ENCODE measurements around the gene SMG6.

SMG6 gene

DNA sequence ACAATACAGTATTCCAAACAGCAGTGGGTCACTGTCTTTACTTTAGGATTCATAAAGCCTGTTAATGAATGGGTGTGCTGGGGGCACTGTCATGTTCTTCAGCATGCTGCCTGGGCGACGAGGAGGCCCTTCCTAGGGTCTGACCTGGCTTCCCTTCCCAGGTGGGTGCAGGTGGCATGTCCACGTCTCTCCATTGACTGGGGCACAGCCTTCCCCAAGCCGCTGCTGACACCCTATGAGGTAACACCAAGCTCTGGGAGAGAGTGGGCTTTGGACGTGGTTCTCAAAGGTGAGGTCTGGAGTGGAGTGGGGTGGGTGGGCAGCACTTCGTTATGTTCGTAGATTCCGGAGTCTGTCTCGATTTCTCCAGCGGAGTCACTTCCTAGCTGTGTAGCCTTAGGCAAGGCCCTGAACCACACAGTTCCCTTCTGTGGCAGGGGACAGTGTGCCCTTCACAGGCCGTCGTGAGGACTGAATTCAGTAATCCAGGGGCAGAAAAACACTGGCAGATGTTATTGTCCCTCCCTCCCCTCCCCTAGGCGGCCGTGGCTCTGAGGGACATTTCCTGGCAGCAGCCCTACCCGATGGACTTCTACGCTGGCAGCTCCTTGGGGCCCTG is 262.5 kb downstream of the SMG6 start:
- DNase-seq = no peak

DNA sequence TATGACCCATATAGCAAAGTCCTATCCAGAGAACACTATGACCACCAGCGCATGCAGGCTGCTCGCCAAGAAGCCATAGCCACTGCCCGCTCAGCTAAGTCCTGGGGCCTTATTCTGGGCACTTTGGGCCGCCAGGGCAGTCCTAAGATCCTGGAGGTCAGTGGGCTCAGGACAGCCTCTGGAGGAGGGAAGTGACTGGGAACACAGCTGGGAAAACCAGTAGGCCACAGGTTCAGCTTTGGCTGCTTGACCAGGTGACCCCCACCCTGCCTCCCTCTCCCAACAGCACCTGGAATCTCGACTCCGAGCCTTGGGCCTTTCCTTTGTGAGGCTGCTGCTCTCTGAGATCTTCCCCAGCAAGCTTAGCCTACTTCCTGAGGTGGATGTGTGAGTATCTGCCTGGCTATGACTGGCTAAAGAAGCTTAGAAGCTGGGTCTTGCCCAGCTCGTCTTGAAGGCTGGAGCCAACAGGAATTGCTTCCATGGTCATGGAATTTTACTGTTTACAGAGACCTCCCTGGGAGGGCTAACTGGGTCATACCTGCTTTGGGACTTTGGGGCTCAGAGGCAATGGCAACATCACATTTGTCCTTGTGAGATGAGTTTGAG is 263.3 kb downstream of the SMG6 start:
- no peak for DNase-seq

DNA sequence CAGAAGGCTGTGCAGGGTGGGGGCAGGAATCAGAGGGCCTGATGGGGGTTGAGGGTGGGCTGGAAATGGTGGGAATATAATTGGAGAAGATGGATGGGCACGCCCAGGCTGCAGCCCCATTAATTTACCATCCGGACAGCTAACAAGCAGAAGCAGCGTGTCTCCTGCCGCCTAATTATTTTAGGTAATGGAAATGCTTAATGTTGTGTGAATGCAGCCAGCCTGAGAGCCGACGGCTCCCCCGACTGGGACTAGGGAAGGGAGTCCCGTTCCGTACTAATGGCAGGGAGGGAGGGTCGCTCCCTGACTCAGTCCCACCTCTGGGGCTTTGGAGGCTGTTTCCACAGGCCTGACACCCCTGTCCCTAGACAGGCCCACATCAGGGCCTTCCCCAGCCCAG is 266.4 kb downstream of the SMG6 start:
- no peak for DNase-seq

DNA sequence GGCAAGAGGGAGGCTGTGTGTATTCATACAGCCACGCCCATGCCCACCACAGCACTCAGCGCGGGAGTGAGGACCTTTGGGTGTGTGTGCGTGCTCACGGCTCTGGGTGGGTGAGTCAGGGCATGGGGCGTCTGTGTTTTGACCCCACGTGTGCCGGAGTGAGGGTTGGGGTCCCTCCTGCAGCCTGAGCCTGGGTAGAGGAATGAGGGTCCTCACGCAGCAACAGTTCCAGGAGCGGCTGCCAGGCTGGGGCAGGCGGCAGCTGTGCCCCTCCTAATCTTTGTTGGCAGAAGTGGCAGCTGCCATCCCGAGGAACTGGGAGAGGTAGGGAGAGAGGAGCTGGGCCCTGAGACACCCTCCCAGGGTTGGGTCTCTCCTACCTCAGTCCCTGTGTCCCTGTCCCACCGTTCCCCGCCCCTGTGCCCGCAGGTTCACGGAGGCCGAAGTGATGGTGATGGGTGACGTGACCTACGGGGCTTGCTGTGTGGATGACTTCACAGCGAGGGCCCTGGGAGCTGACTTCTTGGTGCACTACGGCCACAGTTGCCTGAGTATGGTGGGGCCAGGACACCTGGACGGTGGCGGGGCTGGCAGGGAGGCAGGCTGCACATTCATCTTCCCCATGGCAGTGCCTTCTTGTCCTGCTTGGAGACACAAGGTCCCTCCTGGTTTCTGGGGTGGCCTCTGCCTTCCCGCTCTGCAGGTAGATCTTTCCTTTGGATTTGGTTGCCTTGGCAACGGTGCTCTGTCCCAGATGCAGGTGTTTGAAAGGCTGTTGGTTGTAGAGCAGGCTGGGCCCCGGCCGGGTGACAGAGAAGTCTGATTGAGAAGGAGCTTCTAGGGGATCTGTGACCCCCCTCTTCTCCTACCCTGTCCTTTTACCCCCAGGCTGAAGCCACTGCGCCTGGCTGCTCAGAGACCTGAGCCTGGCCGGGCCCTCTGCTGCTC is 267.8 kb downstream of the SMG6 start:
- no peak for DNase-seq

DNA sequence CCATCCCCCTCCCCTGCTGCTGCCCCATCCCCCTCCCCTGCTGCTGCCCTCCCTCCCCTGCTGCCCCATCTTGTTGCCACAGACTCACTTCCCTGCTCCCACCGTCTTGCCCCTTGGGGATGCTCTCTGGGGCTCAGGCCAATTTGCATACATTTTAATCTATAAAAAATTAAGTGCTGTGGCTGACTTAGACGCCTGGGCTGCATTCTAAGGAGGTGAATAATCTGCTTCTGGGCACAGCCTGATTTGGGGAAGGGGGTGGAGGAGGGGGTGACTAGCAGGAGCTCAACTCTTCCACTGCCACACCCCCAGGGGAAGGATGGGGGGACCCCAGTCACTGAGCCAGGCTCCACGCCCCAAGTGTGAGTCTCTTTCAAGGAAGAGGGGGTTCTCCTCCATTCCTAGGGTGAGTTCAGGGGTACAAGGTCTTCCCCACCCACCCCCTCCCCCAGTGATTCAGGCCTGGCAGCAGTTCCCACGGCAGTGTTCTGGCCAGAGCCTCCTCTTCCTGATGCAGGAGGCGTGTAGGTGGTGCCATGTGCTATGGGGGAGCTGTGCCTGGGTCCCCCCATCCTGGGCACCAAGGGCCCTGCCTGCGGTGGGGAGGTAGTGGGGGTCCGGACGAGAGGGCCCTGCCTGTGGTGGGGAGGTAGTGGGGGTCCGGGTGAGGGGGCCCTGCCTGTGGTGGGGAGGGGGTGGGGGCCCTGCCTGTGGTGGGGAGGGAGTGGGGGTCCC is 268.6 kb downstream of the SMG6 start:
- DNase-seq = no peak

DNA sequence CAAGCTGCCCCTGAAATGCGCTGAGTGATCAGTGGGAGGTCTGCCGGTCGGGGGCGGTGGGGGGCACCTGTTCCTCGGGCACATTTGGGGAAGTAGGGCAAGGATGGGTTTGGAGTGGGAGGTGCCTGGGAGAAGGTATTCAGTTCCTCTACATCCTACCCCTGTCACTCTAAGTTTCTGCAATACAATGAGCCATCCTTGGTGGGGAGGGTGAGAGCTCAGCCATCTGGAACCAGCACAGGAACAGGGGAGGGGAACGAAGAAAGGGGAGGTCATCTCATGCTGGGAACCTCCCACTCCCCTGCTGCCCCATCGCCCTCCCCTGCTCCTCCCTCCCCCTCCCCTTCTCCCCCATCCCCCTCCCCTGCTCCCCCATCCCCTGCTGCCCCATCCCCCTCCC is 269.4 kb downstream of the SMG6 start:
- no peak for DNase-seq

DNA sequence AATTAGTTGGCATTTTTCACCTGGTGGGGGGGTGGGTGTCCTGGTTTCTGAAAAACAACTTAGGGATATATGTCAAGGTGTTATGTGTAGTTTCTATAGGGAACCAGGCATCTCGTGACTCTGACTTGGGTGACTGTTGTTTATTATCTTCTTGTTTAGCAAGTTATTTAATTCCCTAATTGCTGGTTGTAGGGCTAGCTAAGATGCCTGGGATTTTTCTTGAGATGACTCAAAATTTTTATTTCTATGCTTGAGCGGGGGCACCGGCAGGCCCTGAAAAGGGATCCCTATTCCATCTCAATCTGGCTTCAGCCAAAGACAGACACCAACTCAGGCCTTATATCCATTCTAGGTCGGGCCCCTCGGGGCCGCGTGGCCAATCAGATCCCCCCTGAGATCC is 270.4 kb downstream of the SMG6 start:
- DNase-seq = no peak

DNA sequence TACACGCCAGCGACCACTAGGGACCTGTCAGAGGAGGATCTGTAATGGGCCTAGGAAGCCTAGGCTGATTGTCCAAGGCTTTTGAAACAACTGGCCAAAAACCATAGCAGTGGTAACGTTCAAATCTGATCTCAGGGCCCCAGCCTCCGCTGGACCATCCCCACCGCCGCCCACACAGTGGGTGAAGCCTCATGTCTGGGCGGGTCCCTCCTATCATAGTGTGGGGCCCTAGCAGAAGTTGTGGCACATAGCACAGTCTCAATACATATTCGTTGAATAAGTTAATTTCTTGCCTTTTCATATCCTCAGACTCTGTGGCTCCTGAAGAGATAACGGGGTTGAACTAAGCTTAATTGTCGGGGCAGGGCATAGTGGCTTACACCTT is 272.8 kb downstream of the SMG6 start:
- DNase-seq = peak; percentile 72

DNA sequence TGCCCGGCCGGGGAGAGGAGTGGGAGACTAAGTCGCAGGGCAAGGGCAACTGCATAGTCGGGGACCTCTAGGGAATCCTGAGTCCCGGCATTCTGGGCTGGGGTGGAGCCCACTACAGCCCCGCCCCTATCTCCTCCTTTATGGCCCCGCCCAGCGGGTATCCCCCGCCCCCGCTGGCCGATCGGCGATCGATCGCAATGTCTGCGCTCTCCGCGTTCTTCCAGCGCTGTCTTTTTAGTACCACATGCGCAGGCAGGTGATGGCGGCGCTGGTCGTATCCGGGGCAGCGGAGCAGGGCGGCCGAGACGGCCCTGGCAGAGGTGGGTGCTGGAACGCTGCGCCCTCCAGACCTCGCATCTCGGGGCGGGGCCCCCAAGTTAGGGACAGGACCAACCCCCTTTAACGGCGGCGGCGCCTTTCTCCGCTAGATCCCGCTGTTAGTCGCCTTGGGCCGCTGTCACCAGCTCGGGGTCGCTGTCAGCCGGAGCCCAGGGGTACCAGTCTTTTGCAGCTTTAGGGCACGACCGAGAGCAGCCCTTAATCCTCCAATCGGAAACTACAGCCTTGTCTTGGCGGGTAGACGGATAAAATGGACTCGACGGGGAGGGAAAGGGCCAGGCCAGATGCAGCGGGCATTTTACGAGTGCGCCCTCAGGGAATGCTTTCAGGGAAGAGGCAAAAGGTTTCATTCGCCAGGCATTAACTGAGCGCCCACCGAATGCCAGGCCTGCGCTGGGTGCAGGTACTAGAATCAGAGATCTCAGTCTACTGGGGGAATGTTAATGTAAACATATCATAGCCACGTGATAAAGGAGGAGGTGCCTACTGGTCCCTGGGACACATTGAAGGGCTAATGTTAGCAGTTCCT is 273.4 kb downstream of the SMG6 start, which contains the start of gene DPH1:
Gene DPH1, plus strand, starts transcription at position 243 of the 868 bp plus-strand sequence. Its CDS starts 17 bp downstream, at position 260.
- peak; percentile 93 for DNase-seq

DNA sequence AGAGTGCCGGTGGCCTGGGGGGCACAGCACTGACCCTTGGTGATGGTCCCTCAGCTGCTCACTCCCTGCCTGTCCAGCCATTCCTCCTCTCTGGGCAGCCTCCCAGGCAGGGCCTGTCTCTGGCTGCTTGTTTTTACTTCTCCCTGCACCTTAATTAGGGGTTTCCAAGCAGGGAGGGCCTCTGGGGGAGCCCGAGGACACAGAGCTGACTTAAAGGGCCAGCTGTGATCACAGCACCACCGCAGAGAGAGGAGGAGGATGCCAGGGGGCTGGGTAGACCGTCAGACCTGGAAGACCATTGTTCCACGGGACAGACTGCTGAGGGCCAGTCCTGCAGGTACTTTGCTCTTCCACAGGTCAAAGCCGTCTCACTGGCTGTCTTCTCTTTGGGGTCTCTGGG is 274.8 kb downstream of the SMG6 start:
- DNase-seq = no peak

DNA sequence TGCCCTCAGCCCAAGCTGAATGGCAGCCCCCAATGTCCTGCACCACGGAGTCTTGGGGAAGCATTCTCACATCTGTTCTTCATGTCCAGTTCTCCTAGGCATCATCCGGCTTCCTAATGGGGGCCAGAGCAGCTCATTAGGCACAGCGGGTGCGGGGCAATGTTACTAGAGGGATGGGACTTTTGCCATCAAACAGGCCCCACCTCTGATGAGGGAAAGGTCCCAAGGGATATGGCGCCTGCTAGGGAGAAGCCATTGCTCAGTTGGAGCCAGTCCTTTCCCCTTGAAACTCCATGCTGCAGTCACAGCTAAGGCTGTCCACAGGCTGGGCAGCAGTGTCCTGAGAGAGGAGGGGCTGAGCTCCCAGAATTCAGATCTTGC is 275.4 kb downstream of the SMG6 start:
- no peak for DNase-seq

DNA sequence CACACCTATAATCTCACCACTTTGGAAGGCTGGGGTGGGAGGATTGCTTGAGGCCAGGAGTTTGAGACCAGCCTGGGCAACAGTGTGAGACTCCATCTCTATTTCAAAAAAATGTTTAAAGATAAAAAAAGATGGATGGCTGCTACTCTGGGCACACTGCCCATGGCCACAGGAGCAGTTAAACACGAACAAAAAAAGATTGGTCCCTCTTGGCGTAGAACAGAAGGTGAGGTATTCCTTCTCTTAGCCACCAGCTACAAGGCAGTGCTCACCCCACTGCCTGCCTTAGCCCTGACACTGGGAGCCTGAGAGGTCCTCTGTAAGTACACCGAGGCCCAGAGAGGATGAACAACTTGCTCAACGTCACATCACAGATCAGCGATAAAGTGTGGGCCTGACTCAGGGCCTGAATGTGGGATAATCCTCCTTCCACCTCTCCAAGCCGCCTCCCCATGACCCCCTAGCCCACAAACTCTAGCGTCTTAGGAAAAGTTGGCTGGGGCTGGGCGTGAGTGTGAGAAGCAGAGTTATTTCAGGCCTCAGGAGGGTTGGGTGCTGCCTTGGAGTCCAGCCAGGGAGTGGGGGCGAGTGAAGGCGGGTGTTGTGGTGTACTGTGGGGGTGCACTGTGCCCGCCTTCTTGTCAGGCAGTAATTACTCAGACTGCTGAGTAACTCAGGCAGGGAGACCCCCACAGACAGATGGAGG is 275.9 kb downstream of the SMG6 start:
- no peak for DNase-seq

DNA sequence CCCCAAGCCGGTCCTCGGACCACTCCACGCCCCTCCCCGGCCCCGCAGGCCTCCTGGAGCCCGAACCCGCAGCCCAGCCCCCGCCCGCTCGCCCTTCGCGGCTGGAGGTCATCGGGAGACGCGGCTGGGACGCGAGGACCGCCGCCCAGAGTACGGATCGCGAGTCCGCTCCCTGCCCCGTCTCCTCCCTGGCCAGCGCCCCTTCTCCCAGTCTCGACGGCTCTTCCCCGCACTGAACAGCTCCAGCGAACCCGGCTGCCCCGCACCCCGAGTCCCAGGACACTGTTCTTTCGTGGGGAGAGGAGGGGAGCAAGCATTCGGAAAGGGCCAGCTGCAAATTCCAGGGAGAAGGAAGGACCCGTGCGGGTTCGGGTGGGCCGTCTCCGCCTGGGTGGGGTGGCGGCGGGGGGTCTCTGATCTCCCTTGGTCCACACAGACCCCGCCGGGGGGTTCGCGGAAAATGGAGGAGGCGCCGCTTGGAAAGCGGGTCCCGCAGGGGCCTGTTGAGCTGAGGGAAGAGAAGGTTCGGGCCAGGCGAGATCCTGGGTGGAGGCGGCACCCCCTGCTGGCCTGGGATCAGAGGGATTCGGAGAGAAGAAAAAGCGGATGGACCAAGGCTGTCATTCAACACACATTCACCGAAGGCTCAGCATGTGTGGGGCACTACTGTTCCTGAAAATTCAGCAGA is 277.8 kb downstream of the SMG6 start:
- peak; percentile 52 for DNase-seq

DNA sequence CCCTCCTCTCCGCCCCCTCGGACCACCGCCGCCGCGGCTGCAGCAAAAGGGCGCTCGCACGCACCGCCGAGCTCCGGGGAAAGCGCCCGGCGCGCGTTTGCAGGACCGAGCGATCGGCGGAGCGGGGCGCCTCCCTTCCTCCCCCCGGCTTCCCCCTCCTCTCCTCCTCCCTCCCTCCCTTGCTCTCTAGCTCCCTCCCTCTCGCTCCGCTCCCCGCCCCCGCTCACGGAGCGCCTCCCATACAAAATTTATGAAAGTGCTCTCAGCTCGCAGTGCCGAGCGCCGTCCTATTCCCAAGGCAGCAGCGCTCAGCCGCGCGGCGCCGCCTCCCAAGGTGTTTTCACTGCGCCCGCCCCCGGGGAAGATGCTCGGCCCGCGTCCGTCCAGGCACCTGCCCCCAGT is 278.4 kb downstream of the SMG6 start, which contains the start of gene RTN4RL1:
Gene RTN4RL1, minus strand, starts transcription at position 115 of the 402 bp plus-strand sequence. CDS start 469 bp downstream, outside the sequence.
- DNase-seq = peak; percentile 67

DNA sequence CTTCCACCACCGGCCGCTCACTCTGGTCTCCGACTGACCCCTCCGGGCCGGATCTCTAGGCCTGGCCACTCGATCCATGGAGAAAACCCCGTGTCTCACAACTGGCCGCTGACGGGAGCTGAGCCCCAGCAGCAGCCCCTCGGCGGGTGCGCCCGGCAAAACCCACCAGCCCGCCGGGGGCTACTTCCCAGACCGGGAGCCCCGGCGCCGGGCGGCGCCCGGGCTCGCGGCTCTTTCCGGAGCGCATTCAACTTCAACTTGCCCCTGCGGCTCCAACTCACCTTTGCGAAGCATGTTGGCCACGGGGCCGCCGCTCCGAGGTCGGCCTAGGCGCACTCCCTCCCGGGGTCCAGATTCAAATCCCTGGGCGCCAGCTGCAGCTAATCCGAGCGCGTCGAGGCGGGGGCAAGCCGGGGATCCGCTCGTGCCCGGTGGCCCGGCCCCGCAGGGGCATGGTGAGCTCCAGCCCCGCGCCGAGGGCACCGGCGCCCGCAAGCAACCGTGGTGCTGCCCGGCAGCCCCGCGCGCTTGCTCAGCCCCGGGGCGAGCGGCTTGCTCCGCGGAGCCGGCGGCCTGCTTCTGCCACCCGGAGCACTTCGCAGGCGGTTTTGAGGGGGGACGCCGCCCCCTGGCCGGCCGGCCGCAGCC is 278.9 kb downstream of the SMG6 start:
- no peak for DNase-seq

DNA sequence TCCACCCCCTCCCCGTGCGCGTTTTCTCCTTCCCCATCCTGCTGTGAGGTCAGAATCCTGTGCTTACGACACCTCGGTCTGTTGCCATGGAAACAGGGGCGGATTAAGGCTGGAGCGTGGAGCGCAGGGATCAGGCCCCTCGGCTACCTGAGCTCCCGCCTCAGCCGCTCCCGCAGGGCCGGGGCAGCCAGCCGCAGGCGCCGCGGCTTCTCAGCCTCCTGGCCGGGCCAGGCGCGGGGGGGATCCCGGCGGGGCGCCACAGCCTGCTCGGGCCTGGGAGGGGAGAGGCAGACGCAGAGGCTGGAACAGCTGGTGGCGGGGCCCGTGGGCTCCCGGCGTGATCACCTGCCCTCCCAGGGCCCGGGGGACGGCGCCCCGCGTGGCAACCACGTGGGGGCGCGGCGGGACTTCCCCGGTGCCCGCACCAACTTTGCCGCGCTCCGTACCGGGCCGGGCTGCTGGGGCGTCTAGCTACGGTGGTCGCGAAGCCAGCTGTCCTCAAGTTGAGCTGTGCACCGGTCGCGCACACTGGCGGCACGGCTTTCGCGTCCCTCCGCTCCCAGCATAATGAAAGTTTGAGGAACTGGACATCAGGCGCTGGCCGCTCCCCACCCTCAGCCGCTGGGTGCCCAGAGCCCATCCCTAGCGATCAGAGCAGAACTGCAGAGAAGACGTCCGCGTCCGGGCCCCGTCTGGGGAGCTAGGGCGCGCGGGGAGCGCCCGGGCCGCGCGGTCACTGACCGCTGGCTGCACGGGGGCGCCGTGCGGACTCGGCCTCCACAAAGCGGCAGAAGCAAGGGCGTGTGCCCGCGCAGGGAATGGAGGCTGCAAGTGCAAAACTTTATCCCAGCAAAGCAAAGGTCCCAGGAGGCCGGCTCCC is 279.7 kb downstream of the SMG6 start:
- DNase-seq = peak; percentile 41

DNA sequence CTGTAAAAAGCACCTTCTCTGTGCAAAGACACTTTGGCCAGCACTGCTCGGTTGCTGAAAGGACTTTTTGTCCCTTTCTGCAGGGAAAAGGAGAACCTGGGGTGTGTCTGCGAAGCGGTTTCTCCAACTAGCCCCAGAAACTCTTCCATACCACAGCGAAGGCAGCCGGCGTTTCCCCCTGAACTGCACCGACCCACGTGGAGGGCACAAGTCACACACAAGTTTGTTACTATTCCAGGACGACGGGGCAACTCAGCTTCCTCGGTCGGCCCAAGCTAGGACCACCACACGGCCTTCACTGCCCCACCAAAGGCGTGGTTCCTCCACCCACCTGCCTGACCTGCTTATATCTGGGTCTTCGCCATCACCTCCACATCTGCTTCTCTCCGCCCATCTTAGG is 280.3 kb downstream of the SMG6 start:
- DNase-seq = no peak

DNA sequence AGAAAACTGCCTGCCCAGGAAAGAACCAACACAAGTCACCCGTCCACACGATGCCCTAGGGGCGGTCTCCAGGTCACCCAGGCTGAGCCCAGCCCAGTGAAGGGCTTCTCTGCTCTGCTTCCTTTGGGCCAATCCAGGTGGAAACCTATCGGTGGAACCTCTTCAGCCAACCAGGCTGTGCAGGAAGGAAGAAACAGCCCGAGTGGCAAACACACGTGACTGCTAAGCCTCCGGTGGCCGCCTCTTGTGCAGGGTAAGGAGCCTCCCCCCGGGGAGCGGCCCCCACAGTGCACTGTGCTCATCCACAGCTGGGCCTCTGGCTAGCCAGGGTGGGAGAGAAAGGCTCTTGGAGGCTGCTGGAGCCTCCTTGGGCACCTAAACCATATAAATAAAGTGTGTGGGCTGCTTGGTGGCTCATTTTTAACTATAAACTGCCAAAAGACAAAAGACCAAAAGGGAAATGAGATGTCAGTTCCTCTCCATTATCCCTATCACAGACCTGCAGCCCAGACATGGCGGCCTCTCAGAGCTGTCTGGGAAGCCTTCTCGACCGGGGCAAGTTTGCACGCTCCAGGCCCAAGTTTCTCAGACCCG is 280.8 kb downstream of the SMG6 start:
- DNase-seq = no peak

DNA sequence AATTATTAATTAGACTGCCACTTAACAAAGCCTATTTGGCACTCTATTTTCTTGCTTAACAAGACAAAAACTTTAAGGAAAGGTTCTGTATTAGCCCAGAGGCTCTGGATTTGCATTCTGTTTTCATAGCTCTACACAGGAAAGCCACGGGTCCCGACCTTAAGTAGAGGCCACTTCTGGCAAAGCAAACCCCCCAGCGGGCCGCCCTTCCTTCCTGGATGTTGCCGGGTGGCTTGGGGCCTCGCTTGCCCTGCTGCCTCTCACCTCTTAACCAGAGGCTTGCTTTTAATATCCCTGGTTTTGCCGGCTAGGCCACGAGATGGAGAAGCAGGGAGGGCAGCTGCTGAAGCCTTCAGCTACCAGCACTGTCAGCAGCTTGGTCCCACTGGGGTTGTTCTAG is 282.9 kb downstream of the SMG6 start:
- DNase-seq = no peak
